Left lobe of liver (tissue), 2 donors: ENCODE measurements around the gene SLC24A4. TPM values are rescaled to one million over a fixed set of nuclear protein-coding genes. Genes with fewer than 3 reads are reported as not detected.
A peak's percentile ranks its signal among the peaks of the same experiment; 100 is the strongest.

ENCODE experiments used
- ATAC-seq: fragments of 200-7000 bp; cut with Tn5 transposase; one replicate; pipeline ENCODE4 v1.9.1; 2020; ENCODE audit warnings: mild to moderate bottlenecking, moderate library complexity
- DNase-seq: peaks from one replicate; pipeline ENCODE4 v3.0.0-alpha.2; 2020; ENCODE audit warnings: low spot score
- total RNA-seq: library from RNA; stranded (reverse); gene quantifications from one replicate; pipeline ENCODE4 v1.2.1, GENCODE V29; 2021
- donor health status: DM: no; HTN: no; CAD: no; lungs with moderate emphysema.
- donor health status: DM: no; HTN: yes; CAD: no.

Gene SLC24A4
- total RNA-seq, 1 donor from 2014 or later, result 0.20 TPM

DNA sequence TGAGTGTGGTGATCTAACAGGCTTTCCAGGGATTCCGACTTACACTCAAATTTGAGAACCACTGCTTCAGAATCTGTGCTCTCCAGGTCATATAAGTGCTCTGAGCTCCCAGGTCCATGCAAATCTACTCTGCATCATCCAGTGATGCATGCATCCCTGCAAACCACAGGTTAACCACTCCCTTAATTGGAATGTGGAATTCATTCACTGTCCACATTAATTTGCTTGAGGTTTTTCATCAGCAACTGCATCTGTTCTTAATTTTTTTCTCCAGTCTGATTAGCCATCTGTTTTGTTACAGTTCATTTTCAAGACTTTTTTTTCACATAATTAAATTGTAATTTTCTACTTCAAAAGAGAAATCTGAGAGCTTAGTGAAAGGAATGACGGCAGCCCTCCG is 147.2 kb downstream of the SLC24A4 start:
- DNase-seq, result no peak
- ATAC-seq, result no peak

DNA sequence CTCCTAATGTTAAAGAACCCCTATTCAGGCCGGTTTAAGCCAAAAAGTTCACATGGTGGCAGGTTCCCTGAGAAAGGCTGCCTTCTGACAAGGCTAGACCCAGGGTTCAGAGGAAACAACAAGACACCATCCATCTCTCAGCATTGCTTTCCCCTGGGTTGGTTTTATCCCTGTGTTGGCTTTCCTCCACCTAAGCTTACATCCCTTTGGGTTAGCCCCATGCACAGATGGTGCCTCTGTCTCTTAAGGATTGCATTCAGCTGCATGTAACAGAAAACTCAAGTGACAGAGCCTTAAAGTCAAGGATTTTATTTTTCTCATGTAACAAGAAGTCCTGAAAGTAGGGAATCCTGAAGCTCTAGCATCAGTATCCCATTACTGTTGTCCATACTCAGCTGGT is 147.8 kb downstream of the SLC24A4 start:
- ATAC-seq, result no peak
- no peak for DNase-seq

DNA sequence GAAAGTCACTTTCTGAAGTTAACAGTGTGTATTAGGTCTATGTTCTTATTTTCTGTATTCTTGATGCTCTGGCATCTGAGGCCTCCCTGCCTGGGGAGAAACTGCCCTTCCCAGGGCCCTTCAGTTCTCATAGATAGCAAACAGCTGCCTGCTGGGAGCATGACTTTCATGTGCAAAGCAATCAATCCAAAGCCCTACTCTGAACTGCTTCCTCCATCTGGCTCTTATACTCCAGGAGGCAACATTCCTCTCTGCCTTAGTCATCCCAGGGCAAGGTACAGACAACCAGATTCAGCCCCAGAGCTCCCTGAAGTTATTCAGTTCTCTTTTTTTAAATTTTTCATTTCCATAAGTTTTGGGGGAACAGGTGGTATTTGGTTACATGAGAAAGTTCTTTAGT is 149.0 kb downstream of the SLC24A4 start:
- no peak for ATAC-seq
- DNase-seq, result no peak

DNA sequence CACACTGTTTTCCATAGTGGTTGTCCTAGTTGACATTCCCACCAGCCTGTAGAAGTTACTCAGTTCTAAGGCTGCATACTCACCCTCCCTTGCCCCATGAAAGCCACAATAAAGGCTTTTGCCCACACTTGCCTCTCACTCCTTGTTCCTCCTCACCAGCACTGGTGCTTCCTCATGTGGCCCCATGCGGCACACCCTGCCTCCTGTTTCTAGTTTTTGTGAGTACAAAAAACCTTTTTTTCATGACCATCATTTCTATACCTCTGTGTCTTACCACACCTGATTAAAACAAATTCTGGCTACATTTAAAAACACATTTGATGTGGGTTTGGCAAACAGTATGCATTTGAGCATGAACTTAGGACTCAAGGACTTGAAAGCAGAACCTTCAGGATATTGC is 149.9 kb downstream of the SLC24A4 start:
- DNase-seq, result no peak
- ATAC-seq, result no peak

DNA sequence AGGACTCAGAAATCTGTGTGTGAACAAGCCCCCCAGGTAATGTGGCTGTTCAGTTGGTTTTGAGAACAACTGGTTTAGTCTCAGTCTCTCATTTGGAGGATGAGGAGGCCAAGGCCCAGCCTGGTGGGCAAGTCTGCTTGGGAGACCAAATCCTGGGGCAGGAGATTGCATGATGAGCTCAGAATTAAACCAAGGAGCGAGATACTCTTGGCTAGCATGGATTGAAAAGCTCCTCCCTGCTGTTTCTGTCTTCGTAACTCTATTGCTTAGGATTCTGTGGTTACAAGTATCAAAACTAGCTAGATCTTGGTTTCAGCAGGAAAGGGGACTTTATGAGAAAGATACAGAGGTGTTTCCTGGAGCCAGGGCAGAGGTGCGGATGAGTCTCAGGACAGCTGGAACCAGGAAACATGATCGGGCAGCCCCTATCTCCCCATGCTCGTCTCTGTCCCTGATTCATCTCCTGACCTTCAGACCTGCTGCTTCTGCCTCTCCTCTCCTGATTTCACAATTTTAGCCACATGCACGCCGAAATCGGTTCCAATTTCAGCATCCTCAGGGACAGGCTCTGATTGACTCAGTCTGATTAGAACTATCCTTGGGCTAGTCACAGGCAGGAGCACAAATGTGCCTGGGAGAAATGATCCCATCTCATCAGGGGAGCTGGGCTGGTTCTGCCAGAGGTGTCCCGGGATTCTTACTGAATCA is 150.4 kb downstream of the SLC24A4 start:
- peak; percentile 77 for ATAC-seq

DNA sequence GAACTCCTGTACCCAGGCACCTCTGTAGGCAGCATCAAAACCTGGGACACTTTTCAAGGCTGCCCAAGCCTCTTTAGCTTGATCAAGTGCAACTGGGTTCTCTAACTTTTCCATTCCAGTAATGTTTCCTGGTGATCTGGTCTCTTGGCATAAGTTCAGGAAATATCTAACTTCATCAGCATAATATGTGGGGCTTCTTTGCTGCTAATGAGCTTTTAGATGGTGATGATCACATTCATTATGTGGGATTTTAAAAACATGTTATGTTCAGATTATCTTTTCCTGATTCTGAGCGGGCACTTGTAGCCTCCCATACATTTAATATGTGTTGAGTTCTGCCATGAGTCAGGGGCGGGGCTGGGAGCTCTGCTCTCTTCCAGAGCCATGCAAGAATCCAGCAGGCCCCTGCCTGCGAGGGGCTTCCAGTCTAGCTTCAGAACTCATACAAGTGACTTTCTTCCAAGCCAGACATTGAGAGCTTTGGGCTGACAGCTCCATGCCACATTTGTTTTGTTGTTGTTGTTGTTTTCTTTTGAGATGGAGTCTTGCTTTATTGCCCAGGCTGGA is 151.1 kb downstream of the SLC24A4 start:
- no peak for DNase-seq
- no peak for ATAC-seq

More for the DNA sequence above, 150.4 kb downstream of the SLC24A4 start:
- DNase-seq, result no peak

DNA sequence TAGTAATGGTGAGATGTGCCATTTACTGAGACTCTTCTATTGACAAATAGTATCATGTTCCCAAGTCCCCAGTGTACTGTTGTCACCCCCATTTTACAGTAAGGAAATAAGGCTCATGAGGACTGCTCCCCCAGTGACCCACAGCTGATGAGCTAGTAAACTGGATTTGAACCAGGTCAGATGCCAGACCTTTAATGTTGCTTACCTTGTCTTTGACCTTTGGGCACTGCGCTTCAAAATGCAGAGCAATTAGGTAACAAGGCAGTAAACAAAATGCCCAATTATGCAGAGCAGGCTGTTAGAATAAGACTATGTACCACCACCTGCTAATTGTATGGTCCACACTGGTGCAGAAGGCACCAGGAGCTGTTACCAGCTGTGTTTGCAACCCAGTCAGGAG is 152.1 kb downstream of the SLC24A4 start:
- ATAC-seq, result peak; percentile 64

DNA sequence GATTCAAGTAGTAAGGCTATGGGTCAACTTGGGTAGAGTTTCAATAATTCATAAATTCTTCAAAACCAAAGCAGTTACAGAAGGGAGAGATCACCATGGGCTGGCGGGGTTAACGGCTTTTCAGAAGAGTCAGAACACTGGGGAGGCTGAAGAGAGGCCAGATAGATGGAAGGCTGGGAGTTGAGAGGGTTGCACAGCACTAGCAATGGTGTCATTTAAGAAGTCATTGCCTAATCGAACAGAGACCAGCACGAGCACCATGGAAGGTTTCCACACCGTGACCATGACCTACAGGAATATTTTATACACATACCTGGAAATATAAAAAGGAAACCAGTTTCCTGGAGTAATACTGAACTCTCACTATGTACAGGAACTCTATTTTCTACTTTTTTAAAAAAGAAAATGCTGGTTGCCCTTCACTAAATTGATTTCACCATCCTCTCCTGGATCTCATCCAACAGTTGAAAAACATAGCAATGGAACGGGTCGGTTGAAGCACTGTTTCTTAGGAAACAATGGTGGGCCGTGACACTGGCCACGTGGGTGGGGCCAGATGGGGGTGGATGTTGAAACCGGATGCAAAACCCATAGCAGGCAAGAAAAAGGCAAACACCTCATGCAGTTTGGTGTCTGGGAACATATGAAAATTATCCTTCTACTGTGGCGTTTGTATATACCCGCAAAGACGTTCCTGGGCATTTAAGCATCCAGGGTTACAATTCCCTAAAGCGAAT is 152.7 kb downstream of the SLC24A4 start:
- peak; percentile 61 for ATAC-seq
- DNase-seq, result no peak

More for the DNA sequence above, 152.1 kb downstream of the SLC24A4 start:
- no peak for DNase-seq

DNA sequence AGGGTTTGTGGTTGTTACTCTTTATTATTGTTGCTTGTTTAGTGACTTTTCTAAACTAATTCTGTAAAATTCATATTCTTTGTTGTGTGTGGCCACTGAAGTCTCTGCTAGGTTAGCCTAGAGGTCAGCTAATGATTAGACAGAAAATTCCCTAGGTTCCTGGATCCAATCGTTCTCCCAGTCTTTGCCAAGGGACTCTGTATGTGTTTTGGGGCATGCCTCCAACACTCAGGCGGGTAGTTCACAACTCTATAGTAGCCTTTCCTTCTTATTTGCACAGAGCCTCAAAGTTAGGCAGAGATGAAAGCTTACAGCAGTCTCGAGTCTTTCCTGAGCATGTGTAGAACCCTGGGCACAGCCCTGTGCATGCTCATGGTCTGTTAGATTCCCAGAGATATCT is 157.9 kb downstream of the SLC24A4 start:
- DNase-seq, result peak; percentile 70
- peak; percentile 94 for ATAC-seq

DNA sequence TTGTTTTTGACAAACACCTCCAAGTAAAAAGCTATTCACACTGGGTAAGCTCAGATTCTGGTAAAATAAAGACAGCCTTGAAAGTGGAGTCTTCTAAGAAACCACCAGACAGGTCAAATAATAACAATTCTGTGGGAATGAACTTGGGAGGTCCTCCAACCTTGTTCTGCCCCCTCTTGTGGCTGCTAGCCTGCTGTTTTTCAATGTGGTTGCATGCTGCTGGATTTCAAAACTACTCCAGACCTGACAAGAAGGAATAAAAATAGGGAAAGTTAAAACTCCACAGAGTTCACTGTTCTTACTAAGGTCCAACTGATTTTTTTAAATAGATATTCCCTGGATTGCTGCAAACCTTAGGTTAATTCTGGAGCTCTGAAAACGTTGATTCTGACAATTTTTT is 158.4 kb downstream of the SLC24A4 start:
- DNase-seq, result peak; percentile 44
- ATAC-seq, result peak; percentile 83

DNA sequence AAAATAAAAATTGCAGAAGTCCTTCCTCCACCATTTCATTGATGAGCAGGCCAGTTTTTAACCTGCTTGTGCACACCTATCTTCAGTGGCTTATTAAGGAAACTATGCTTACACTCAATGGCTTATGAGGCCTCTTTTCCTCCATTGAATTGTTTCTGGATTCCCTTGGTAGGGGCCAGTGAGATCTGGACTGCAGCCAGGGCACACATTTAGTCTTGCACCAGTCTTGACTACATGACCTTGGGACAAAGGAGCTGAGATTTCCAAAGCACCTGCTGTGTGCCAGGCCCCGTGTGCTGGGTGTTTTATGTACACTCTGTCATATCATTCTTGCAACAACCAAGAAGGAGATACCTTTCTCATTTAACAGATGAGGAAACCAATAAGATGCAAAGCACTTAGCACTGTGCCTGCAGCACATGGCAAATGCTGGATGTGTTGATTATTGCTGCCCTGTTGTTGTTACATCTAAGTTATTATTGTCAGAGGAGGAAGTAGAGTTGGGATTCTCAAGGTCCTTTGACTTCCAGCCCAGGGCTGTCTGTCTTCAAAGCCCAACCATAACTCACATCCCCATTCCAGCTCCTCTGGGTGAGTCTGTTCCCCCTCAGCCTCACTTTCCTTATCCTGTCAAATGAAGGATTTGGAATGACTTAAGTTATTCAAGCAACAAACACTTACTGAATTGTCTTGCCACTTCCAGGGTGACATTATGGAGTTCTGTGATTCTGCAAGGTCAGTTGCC is 159.0 kb downstream of the SLC24A4 start:
- peak; percentile 11 for ATAC-seq
- DNase-seq, result peak; percentile 44

DNA sequence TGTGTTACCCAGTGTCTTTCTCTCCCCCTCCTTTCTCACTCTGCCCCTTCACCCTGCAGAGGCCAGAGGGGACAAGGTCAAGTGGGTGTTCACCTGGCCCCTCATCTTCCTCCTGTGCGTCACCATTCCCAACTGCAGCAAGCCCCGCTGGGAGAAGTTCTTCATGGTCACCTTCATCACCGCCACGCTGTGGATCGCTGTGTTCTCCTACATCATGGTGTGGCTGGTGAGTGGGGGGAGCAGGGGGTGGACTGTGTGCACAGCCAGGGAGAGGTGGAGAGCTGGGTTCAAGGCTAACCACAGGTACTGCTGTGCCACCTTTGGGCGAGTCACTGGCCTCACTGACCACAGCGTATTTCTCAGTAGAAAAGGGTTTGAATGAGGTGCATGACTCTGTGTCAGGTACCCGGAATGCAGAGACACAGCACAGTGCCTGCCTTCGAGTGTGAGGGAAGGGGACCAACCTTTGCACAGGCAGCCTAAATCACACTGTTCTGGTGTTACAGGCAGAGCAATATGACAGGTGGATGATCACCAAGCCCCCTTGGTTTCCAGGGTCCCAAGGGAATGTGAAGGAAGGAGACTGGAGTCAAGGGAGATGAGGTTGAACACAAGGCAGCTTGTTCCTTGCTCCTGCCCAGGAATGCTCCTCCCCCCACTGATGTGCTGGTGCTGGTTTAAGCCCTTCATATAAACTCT is 159.8 kb downstream of the SLC24A4 start:
- DNase-seq (peak; percentile 38), ATAC-seq (no peak)

DNA sequence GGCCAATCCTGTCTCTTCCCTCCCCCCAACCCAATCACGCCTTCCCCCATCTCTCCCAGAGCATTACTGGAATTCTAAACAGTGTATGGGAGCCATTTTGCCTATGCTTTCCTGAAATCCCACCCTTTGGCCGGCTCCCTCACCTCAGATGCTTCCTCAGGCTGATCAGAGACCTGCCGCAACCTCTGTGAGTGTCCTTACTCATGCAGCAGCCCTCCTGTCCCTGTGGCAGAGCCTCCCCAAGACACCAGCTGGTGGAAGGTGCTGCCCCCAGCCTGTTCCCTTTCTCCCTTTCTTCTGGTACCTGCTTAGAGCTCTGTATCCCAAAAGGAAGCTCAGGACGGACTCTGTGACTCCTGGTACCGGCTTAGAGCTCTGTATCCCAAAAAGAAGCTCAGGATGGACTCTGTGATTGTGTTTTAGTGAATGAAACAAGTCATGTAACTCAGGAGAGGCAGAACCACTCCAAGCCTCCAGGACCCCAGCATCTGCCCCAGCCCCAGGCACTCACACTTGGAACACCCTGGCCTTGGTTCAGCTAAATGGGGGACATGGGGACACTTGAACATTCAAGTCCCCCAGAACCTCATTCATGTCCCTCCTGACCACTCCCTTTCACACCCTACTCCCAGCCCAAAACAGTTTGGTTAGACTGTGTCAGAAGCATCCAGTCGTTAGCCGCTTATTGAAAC is 161.3 kb downstream of the SLC24A4 start:
- peak; percentile 39 for DNase-seq
- no peak for ATAC-seq

DNA sequence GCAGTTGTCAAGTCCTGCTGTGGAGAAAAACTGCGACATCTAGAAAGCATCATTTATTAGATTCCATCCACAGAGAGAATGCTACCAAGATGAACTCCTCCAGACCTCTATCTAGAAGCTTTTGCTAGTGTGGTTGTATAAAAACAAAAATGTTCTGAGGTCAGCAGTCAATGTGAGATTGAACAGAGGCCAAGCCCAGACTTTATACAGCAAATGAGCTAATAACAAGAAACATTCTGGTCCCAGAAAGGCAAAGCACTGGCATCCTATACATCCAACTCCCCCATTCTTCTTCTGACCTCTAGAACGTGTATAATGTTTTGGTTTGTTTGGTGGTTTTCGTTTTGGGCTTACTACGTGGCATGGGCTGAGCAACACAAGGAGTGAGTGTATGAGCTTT is 163.9 kb downstream of the SLC24A4 start:
- ATAC-seq (no peak), DNase-seq (no peak)

DNA sequence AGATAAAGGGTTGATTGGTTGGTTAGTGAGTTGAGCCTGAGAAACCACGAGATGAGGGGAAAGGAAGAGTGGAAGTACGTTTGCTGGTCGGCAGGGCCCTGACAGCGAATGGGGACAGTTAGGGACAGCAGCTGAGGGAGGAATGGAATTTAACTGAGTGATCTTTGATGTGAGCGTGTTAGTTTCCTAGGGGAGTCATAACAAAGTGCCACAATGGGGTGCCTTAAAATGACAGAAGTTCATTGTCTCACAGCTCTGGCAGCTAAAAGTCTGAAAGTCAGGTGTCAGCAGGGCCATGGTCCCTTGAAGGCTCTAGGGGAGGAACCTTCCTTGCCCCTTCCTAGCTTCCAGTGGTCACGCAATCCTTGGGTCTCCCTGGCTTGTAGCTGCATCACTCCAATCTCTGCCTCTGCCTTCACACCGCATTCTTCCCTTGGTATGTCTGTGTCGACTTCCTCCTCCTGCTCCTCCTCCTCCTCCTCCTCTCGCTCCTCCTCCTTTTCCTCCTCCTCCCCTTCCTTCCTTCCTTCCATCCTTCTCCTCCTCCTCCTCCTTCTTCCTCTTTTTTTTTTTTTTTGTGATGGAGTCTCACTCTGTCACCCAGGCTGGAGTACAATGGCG is 164.7 kb downstream of the SLC24A4 start:
- ATAC-seq (peak; percentile 47), DNase-seq (no peak)

DNA sequence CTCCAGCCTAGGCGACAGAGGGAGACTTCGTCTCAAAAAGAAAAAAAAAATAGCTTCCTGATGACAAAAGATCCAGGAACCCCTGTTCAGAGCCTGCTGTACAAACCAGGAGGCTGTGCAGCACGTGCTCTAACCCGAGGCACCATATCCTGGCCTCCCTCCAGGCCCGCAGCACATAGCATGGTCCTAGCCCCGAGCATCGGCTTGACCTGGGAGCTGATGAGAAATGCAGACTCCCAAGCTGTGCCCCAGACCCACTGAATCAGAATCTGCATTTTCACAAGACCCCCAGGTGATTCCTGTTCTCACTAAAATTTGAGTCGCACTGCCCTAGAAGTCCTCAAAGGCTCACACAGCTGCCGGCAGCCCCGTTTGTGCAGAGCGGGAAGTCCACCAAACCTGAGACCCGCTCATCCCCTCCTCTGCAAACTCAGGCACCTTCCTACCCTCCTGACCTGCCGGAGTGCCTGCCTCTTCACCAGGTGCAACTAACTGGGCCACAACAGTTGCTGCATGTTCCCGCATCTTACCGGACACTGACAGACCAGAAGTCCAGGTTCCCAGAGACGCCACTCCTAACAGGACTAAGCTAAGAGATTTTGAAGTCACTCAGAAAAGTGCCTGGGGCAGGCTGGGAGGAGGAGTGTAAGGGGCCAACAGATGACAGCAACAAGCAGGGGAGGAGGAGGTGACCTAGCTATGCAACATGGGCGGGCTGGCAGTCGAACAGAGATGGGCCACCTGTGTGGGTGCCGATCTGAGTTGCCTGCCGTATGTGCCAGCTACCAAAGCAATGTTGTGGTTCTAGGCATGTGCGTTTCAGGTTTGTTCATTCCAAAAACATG is 166.7 kb downstream of the SLC24A4 start:
- ATAC-seq, result no peak
- DNase-seq, result no peak

DNA sequence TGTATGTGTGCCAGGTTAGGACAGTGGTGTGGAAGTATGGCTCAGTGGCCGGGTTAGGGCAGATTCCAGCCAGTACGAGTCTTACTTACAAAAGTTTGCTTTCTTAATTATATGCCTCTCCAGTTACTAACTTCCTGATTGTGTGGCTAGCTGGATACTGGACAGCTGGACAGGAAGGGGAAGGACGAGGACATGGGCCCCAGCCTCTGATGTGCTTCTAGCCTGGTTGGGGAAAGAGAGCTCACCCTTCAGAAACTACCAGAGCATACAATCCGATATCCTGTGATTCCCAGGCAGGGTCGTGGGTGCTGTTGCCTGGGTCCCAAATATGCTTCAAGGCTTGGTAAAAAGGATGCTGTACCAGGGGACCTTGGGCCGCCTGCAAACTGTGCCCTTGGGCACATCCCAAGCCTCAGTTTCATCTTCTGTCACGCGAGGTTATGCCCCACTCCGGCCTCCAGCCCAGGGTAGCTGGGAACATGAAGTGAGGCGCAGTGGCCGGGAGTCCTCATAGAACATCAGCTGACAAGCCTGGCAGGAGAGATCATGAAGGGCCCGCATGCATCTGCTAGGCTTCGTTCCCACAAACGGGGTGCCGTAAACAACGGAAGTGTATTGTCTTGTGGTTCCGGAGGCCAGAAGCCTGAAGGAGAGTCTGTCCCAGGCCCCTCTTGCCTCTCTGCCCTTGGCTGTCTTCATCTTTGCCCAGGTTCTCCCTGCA is 167.4 kb downstream of the SLC24A4 start:
- DNase-seq, result no peak
- ATAC-seq, result peak; percentile 36

DNA sequence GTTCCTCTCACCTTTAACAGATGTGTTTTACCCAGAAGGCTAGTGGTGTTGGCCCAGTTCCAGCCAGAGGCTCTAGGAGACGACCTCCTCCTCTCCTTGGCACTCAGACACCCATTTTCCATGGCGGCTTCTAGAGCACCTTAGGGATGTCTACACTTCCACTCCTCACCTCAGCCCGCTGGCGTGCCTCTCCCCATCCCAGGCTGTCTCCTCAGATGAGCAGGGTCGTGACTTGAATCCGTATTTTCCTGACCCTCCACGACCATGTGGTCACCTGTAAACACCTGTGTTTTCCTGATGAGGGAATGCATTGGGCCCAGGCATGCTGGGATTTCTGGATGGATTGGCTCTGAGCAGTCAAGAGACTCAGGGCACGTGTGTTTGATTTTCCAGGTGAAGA is 168.8 kb downstream of the SLC24A4 start:
- DNase-seq (no peak), ATAC-seq (no peak)
